NK-92 (cell line): Measurements from ENCODE around the gene SUV39H1.
A peak's percentile ranks its signal among the peaks of the same experiment; 100 is the strongest.
"Not testable (repeated sequence)": the region's sequence is repeated elsewhere in the genome, so short reads cannot be mapped to it uniquely, and the experiment has no call there.

Source experiments
- DNase-seq: peaks from one replicate; lab custom pipeline; 2025; ENCODE audit not compliant: unreplicated experiment; lab: John Stamatoyannopoulos, UW

SUV39H1 gene, protein sequence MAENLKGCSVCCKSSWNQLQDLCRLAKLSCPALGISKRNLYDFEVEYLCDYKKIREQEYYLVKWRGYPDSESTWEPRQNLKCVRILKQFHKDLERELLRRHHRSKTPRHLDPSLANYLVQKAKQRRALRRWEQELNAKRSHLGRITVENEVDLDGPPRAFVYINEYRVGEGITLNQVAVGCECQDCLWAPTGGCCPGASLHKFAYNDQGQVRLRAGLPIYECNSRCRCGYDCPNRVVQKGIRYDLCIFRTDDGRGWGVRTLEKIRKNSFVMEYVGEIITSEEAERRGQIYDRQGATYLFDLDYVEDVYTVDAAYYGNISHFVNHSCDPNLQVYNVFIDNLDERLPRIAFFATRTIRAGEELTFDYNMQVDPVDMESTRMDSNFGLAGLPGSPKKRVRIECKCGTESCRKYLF

DNA sequence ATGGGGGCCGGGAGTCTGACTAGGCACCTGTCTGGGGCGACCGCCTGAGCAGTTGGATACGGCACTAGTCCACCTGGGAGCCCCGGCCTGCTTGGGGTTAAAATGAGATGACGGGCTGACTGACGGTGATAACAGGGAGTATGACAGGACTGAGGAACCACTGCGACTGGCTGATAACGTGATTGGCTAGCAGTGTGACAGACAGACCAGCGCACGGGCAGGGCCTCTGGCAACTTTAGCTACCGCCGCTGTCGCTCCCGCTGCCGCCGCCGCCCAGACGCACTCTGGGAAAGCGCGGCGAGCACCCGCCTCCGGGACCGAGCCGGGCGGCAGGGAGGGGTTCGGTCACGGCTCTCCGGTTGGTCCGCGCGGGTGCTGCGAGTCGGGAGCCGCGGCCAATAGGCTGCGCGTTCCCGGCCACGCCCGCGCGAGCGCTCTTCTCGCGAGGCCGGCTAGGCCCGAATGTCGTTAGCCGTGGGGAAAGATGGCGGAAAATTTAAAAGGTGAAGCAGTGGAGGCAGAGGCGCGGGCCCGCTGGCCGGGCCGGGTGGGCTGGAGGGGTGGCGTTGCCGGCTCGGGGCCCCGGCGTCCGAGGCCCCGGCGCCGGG lies at the start of gene SUV39H1:
Gene SUV39H1 (plus strand): TSS at position 434 of the 608 bp plus-strand sequence. CDS start 51 bp downstream, at position 485.
- DNase-seq = peak; percentile 5

DNA sequence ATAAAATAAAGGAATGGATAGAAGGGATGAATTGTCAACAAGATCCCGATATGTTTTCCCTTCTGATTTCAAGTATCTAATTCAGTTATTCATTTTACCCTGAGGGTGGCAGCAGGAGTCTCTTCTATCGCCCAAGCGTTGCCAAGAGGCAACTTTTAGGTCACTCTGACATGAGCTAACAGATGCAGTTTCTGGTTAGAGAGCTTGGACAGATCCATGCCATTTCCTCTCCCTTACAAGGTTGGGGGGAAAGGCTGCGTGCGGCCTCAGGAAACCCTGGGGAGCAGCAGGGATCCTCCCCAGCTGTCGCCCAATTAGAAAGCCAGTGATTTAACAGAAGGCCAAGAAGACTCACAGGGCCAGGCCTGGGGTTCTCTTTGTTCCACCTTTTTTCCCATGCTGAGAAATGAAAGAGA lies 48.2 kb upstream of the SUV39H1 start:
- no peak for DNase-seq

DNA sequence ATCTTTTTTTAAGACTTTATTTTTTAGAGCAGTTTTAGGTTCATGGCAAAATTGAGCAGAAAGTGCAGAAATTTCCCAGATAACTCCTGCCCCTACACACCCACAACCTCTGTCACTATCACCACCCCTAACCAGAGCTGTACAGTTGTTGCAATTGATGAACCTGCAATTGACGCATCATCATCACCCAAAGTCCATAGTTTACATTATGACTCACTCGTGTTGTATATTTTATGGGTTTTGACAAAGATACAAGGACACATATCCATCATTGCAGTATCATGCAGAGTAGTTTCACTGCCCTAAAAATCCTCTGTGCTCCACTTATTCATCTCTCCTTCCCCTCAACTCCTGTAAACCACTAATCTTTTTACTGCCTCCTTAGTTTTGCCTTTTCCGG lies 47.4 kb upstream of the SUV39H1 start:
- DNase-seq = no peak

DNA sequence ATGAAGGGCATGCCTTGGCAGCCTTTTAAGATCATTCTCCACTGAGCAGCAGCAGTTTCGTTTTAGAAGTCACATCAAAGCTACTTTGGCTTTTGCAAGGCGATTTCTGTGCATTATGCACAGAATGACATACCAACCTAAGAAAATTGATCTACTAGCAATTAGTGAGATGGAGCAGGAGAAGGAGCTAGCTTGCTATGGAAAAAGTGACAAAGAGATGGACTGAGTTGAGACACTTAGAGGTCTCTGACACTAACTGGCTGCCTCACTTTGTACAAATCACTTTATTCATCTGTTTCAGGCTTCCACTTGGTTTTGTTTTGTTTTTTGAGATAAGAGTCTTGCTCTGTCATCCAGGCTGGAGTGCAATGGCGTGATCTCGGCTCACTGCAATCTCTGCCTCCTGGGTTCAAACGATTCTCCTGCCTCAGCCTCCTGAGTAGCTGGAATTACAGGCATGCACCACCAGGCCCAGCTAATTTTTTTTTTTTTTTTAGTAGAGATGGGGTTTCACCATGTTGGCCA lies 44.4 kb upstream of the SUV39H1 start:
- not testable (repeated sequence) for DNase-seq

DNA sequence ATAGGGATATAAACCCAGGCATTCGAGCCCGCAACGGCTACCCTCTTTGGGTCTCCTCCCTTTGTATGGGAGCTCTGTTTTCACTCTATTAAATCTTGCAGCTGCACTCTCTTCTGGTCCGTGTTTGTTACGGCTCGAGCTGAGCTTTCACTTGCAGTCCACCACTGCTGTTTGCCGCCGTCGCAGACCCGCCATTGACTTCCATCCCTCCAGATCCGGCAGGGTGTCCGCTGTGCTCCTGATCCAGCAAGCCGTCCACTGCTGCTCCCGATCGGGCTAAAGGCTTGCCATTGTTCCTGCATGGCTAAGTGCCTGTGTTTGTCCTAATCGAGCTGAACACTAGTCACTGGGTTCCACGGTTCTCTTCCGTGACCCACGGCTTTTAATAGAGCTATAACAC lies 41.8 kb upstream of the SUV39H1 start:
- not testable (repeated sequence) for DNase-seq

DNA sequence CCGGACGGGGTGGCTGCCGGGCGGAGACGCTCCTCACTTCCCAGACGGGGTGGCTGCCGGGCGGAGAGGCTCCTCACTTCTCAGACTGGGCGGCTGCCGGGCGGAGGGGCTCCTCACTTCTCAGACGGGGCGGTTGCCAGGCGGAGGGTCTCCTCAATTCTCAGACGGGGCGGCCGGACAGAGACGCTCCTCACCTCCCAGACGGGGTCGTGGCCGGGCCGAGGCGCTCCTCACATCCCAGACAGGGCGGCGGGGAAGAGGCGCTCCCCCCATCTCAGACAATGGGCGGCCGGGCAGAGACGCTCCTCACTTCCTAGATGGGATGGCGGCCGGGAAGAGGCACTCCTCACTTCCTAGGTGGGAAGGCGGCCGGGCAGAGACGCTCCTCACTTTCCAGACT lies 36.8 kb upstream of the SUV39H1 start:
- DNase-seq = not testable (repeated sequence)

DNA sequence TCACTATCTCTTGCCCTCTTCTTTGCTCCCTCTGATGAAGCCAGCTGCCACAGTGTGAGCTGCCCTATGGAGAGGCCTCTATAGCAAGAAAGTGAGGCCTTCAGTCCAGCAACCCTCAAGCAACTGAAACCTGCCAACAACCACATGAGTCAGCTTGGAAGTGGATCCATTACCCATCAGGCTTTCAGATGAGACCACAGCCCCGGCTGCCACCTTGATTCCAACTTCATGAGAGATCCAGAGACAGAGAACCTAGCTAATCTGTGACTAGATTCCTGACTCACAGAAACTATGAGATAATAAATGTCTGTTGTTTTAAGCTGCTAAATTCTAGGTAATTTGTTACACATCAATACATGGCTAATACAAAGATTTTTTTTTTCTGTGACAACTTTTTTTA lies 33.3 kb upstream of the SUV39H1 start:
- DNase-seq = no peak

DNA sequence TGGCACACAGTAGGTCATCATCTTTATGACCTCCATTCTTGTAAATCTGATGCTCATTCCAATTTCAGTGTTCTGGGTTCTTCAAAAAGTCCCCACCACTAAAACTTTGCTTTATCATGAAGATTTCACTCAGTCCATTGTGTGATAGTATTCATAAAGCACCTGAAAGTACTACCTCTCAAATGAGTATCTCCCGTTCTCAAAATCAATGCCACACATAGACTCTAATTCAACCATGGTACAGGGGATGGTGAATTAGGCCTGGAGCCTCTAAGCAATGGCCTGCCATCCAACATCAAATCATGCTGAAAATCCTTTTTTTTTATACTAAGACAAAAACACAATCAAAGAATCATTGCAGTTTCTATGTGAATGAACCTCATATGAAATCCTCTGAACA lies 32.4 kb upstream of the SUV39H1 start:
- no peak for DNase-seq

DNA sequence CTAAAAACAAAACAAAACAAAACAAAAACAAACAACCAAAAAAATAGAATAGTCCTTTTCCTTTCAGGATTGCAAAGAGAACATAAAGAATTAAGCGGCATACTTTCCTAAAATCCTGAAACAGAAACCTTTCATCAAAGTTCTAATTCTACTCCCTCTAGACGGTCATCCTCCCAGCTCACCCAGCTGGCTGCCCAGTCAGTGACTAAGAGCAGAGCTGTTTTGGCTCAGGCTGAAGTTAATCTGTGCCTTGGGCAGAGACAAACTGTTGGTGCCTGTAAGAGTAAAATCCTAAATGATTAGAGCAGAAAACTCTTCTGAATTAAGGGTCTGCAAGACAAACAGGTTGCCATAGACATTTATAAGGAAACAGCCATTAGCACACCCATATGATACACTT lies 30.5 kb upstream of the SUV39H1 start:
- no peak for DNase-seq

DNA sequence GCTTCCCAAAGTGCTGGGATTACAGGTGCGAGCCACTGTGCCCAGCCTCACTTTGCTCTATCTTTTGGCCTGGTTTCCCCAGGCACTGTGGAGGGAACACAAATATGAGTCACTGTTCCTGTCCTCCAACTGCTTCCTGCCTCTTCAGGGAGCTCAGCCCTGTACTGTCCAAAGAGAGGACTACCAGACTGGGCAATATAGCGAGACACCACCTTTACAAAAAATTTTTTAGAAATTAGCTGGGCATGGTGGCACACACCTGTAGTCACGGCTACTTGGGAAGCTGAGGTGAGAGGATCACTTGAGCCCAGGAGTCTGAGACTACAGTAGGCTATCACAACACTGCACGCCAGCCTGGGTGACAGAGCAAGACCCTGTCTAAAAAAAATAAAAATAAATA lies 29.9 kb upstream of the SUV39H1 start:
- no peak for DNase-seq

DNA sequence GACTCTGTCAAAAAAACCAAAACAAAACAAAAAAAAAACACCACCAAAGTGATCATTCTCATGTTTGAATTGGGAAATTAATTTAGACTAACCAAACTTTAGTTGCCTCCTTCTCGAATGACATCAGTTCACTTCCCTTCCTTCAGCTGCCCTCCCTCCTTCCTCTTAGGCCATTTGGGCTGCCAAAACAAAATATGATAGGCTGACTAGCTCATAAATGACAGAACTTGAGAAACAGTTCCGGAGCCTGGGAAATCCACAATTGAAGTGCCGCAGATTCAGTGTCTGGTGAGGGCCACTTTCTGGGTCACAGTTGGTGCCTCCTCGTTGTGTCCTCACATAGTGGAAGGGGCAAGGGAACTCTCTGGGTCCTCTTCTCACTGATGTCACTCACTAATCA lies 29.0 kb upstream of the SUV39H1 start:
- no peak for DNase-seq

DNA sequence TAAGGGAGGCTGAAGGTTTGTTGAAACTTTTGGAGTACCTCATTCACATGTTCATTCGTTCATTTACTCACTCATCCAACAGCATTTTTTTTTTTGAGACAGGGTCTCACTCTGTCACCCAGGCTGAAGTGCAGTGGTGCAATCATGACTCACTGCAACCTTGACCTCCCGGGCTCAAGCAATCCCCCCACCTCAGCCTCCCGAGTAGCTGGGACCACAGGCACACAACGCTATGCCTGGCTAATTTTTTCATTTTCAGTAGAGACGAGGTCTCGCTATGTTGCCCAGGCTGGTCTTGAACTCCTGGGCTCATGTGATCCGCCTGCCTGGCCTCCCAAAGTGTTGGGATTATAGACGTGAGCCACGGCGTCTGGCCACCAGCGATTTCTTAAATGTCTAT lies 28.3 kb upstream of the SUV39H1 start:
- DNase-seq = not testable (repeated sequence)

DNA sequence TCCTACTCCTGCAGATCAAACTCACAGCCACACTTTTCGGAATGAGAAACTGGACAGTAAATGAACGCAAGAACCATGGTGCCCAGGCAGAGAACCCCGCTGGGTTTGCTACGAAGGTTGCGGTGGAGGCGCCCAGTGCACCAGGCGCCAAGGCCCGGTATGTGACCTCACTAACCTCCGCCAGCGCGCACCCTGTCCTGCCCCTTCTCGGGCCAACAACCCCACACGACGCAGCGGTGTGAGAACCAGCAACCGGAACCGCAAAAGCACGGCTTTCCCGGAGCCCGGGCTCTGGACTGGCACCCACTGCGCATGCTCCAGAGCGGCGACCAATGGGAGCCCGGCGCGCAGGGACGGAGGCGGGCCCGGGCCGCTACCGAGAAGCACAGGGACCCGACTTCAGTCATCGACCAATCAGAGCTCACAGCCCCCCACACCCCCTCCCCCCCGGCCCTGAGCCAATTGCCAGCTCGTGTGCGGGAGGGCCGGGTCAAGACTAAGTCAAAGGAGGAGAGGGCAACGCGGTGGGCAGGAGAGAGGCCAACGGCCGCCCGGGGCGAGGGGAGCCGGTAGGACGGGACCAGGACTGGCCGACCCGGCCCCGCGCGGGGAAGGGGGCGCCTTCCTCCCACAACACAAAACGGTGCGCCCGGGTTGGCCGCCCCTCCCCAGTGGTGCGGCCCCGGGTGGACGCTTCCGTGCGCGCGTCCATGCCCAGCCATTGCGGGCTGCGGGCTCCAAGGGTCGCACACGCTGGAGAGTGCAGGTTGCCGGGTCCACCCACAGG lies 20.2 kb upstream of the SUV39H1 start:
- DNase-seq = peak; percentile 53

DNA sequence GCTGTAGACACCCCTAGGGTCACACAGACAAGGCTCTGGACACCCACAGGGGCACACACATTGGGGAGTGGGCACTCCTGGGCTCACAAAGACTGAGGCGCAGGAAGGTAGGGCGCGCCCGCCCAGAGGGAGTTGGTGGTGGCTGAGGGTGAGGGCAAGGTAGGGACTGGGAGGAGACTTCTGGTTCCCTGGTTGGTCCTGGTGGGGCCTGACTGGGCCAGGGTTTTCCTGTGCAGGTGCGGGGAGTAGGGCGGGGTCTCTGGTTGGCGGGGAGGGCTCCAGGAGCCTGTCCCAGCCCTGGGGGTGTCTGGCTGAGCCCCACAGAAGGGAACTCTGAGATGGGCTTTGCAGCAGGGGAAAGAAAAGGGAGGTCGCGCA lies 19.7 kb upstream of the SUV39H1 start:
- no peak for DNase-seq

DNA sequence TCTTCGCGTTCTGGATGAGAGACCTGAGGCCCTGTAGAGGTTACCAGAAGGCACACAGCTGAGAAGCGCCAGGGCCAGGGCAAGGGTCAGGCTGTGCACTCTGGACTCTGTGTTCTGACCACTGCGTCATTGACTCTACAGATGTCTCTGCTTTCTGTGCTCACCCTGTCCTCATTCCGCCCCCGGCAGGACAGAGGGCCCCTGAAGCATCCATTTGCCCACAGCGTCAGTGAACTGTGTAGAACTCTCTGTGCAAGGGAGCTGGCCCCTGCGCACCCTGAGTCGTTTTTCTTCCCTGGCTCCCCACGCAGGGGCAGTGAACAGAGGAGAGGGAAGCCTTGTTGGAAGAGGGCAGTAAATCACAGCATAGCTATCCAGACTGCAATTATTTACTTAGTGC lies 19.0 kb upstream of the SUV39H1 start:
- DNase-seq = no peak

DNA sequence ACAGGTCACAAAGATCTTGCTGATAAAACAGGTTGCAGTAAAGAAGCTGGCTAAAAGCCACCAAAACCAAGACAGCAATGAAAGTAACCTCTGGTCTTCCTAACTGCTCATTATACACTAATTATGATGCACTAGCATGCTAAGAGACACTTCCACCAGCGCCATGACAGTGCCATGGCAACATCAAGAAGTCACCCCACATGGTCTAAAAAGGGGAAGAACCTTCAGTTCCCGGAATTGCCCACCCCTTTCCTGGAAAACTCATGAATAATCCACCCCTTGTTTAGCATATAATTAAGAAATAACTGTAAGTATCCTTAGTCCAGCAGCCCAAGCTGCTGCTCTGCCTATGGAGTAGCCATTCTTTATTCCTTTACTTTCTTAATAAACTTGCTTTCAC lies 16.1 kb upstream of the SUV39H1 start:
- DNase-seq = not testable (repeated sequence)

DNA sequence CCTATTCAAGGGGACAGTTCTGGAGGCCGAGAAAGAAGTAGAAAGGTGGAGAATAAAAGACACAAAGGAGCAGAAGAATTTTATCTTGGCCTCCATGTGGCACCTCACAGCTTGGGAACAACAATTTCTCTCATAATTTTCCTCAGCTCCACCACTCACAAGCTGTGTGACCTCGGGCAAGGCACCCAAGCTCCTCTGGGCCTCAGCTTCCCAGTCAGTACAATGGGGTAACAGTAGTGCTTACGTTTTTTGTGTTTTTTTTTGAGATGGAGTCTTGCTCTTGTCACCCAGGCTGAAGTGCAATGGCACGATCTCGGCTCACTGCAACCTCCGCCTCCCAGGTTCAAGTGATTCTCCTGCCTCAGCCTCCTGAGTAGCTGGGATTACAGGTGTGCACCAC lies 15.6 kb upstream of the SUV39H1 start:
- not testable (repeated sequence) for DNase-seq

DNA sequence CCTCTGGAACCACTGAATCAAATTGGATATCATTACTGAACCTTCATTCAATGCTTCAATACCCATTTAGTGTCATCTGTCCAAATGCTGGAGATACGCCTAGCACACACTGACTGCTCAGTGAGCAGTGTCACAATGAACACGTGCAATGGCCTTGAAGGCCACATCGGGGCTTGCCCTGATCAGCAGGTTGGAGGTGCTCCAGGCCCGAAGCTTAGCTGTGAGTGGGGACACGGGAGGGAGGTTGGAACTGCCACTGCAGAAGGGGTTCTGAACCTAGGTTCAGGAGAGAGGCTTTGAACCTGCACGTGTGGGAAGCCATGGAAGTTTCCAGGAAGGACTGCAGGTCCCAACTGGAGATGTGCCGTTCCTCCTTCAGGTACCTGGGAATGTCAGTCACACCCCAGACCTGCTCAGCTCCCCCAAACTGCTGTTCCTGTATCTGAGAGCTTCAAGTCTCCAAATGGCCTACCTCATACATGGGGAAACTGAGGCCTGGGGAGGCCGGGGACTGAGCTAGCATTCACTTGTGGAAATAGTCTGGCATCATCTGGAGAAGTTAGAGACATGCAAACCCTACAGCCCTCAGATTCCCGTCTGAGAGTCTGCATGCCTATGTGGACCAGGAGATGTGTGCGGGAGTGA lies 14.9 kb upstream of the SUV39H1 start:
- no peak for DNase-seq

DNA sequence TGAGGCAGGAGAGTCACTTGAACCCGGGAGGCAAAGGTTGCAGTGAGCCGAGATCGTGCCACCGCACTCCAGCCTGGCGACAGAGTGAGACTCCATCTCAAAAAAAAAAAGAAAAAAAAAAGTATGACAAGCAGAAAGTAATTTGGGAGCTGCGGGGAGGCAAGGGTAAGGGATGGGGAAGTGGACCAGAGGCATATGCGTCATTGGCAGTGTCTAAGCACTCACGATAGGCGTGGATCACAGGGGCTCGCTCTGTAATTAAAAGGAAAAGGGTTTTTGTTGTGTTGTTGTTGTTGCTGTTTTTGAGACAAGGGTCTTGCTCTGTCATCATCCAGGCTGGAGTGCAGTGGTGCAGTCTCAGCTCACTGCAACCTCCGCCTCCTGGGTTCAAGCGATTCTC lies 13.7 kb upstream of the SUV39H1 start:
- DNase-seq = not testable (repeated sequence)

DNA sequence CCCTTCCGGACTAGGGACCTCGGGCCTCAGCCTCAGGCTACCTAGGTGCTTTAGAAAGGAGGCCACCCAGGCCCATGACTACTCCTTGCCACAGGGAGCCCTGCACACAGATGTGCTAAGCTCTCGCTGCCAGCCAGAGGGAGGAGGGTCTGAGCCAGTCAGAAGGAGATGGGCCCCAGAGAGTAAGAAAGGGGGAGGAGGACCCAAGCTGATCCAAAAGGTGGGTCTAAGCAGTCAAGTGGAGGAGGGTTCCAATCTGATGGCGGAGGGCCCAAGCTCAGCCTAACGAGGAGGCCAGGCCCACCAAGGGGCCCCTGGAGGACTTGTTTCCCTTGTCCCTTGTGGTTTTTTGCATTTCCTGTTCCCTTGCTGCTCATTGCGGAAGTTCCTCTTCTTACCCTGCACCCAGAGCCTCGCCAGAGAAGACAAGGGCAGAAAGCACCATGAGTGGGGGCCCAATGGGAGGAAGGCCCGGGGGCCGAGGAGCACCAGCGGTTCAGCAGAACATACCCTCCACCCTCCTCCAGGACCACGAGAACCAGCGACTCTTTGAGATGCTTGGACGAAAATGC lies 13.0 kb upstream of the SUV39H1 start, which contains the start of gene WAS:
Gene WAS (plus strand): TSS at position 389 of the 572 bp plus-strand sequence. CDS start 55 bp downstream, at position 444.
- no peak for DNase-seq

DNA sequence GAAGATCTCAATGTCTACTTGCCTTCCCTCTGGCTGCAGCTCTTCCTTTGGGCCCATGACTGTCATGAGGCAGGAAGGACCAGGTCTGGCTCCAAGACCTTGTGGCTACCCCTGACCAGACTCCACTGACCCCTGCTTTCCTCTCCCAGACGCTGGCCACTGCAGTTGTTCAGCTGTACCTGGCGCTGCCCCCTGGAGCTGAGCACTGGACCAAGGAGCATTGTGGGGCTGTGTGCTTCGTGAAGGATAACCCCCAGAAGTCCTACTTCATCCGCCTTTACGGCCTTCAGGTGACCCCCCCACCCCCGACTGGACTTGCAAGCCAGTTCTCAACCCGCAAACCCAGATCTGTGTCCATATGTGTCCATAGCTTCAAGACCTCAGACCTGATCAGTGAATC lies 12.4 kb upstream of the SUV39H1 start:
- DNase-seq = no peak
